T-helper 2 cell treated with Interferon-gamma antibody and Interleukin-4, amounts not matched to agents 5 μg/mL and 100 μg/mL, for 36 hours (primary cell): ENCODE data around the gene SLC5A9.
"Not testable (repeated sequence)": the region's sequence is repeated elsewhere in the genome, so short reads cannot be mapped to it uniquely, and the experiment has no call there.

Source experiments
- DNase-seq: peaks from one replicate; pipeline ENCODE4 v3.0.0; 2021; ENCODE audit warnings: low spot score
- H3K27ac Mint-ChIP-seq: one replicate; pipeline ENCODE4 v1.8.0; 2021; ENCODE audit warnings: mild to moderate bottlenecking, mixed read lengths
- H3K27me3 Mint-ChIP-seq: one replicate; pipeline ENCODE4 v1.8.0; 2021; ENCODE audit warnings: low read depth, mixed read lengths
- H3K36me3 Mint-ChIP-seq: one replicate; pipeline ENCODE4 v1.8.0; 2021; ENCODE audit warnings: low read depth, mixed read lengths
- H3K4me1 Mint-ChIP-seq: one replicate; pipeline ENCODE4 v1.8.0; 2021; ENCODE audit warnings: low read depth, mixed read lengths
- H3K4me3 Mint-ChIP-seq: one replicate; pipeline ENCODE4 v1.8.0; 2022; ENCODE audit warnings: mild to moderate bottlenecking, moderate library complexity, mixed read lengths
- H3K9me3 Mint-ChIP-seq: one replicate; pipeline ENCODE4 v1.8.0; 2021; ENCODE audit warnings: mixed read lengths

The SLC5A9 gene

DNA sequence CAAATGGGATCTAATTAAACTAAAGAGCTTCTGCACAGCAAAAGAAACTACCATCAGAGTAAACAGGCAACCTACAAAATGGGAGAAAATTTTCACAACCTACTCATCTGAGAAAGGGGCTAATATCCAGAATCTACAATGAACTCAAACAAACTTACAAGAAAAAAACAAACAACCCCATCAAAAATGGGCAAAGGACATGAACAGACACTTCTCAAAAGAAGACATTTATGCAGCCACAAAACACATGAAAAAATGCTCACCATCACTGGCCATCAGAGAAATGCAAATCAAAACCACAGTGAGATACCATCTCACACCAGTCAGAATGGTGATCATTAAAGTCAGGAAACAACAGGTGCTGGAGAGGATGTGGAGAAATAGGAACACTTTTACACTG, 59.8 kb downstream of the SLC5A9 start:
- not testable (repeated sequence) for DNase-seq, H3K27me3 Mint-ChIP-seq, H3K4me1 Mint-ChIP-seq, H3K9me3 Mint-ChIP-seq, H3K4me3 Mint-ChIP-seq, H3K36me3 Mint-ChIP-seq, H3K27ac Mint-ChIP-seq

DNA sequence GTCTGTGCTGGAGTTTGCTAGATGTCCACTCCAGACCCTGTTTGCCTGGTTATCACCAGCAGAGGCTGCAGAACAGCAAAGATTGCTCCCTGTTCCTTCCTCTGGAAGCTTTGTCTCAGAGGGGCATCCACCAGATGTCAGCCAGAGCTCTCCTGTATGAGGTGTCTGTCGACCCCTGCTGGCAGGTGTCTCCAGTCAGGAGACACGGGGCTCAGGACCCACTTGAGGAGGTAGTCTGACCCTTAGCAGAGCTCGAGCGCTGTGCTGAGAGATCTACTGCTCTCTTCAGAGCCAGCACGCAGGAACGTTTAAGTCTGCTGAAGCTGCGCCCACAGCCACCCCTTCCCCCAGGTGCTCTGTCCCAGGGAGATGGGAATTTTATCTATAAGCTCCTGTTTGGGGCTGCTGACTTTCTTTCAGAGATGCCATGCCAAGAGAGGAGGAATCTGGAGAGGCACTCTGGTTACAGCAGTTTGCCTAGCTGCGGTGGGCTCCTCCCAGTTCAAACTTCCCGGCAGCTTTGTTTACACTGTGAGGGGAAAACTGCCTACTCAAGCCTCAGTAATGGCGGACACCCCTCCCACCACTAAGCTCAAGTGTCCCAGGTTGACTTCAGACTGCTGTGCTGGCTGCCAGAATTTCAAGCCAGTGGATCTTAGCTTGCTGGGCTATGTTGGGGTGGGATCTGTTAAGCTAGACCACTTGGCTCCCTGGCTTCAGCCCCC, 62.3 kb downstream of the SLC5A9 start:
- H3K27me3 Mint-ChIP-seq, H3K9me3 Mint-ChIP-seq, H3K36me3 Mint-ChIP-seq, DNase-seq, H3K4me3 Mint-ChIP-seq, H3K4me1 Mint-ChIP-seq, H3K27ac Mint-ChIP-seq: not testable (repeated sequence)

- H3K9me3 Mint-ChIP-seq = no peaks in the 10 kb centered on the region
- no peaks in the 10 kb centered on the region for H3K4me1 Mint-ChIP-seq
- H3K4me3 Mint-ChIP-seq = no peak overlapping the region
- no peak for DNase-seq
- no peaks in the 10 kb centered on the region for H3K27me3 Mint-ChIP-seq
- H3K36me3 Mint-ChIP-seq = no peaks in the 10 kb centered on the region
- no peak overlapping the region for H3K27ac Mint-ChIP-seq
Measured at GRCh38 chr1:48285525-48285924, 63.0 kb downstream of the SLC5A9 start.

DNA sequence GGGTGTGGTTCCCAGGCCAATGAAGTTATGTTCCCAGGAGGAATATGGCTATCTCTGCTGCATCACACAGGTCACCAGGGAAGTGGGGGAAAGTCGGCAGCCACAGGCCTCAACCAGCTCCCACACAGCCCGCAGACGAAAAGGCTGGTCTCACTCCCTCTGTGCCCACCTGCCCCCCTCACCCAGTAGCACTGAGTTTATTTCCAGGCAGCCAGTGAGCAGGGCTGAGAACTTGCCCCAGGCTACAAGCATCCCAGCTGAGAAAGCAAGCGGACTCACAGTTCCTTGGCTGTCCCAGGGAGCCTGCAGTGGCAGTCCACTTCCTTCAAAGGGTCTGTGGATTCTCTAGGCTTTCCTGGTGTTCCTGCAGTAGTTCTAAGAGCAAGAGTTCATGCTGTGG, 68.9 kb downstream of the SLC5A9 start:
- no peak for DNase-seq
- H3K36me3 Mint-ChIP-seq = no peaks in the 10 kb centered on the region
- no peak overlapping the region for H3K27ac Mint-ChIP-seq
- H3K4me1 Mint-ChIP-seq = no peaks in the 10 kb centered on the region
- no peaks in the 10 kb centered on the region for H3K27me3 Mint-ChIP-seq
- H3K9me3 Mint-ChIP-seq = no peaks in the 10 kb centered on the region
- H3K4me3 Mint-ChIP-seq = no peak overlapping the region

GRCh38 chr1:48292706-48293105, 70.2 kb downstream of the SLC5A9 start:
- Mint-ChIP-seq H3K4me3 (no peak overlapping the region), H3K9me3 (no peaks in the 10 kb centered on the region)
- DNase-seq = no peak

GRCh38 chr1:48294094-48294493, 71.6 kb downstream of the SLC5A9 start:
- not testable (repeated sequence) for H3K4me1 Mint-ChIP-seq, H3K27ac Mint-ChIP-seq, H3K27me3 Mint-ChIP-seq, DNase-seq, H3K4me3 Mint-ChIP-seq, H3K36me3 Mint-ChIP-seq, H3K9me3 Mint-ChIP-seq

More at GRCh38 chr1:48292706-48293105, 70.2 kb downstream of the SLC5A9 start:
- H3K27ac Mint-ChIP-seq = no peak overlapping the region
- H3K36me3 Mint-ChIP-seq = no peaks in the 10 kb centered on the region
- H3K4me1 Mint-ChIP-seq = no peaks in the 10 kb centered on the region
- H3K27me3 Mint-ChIP-seq = no peaks in the 10 kb centered on the region

DNA sequence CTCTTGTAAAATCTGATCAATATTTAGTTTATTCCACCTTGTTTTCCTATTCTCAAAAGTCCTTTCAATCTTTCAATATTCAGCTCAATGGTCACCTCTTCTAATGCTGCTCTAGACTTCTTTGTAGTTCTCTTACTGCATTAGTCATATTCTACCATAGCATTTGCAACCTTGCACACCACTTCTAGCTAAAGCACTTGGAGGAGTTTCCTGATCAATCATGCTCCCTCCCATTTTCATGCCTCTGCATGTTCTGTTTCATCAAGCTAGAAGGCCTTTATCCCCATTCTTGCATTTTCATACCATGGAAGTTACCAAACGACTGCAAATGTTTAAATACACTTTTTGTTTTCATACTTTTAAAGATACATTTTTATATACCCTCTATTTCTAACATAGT, 72.1 kb downstream of the SLC5A9 start:
- Mint-ChIP-seq H3K4me3 (no peak overlapping the region), H3K27me3 (no peaks in the 10 kb centered on the region), H3K9me3 (no peaks in the 10 kb centered on the region), H3K36me3 (no peaks in the 10 kb centered on the region), H3K27ac (no peak overlapping the region), H3K4me1 (no peaks in the 10 kb centered on the region)
- no peak for DNase-seq
